RKO (cell line): ENCODE measurements around the gene BCAN.
"Not testable (repeated sequence)": the region's sequence is repeated elsewhere in the genome, so short reads cannot be mapped to it uniquely, and the experiment has no call there.

Experiments used
- DNase-seq: peaks from one replicate; pipeline ENCODE4 v3.0.0-alpha.2; 2016; ENCODE audit warnings: low spot score

BCAN gene, protein sequence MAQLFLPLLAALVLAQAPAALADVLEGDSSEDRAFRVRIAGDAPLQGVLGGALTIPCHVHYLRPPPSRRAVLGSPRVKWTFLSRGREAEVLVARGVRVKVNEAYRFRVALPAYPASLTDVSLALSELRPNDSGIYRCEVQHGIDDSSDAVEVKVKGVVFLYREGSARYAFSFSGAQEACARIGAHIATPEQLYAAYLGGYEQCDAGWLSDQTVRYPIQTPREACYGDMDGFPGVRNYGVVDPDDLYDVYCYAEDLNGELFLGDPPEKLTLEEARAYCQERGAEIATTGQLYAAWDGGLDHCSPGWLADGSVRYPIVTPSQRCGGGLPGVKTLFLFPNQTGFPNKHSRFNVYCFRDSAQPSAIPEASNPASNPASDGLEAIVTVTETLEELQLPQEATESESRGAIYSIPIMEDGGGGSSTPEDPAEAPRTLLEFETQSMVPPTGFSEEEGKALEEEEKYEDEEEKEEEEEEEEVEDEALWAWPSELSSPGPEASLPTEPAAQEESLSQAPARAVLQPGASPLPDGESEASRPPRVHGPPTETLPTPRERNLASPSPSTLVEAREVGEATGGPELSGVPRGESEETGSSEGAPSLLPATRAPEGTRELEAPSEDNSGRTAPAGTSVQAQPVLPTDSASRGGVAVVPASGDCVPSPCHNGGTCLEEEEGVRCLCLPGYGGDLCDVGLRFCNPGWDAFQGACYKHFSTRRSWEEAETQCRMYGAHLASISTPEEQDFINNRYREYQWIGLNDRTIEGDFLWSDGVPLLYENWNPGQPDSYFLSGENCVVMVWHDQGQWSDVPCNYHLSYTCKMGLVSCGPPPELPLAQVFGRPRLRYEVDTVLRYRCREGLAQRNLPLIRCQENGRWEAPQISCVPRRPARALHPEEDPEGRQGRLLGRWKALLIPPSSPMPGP

DNA sequence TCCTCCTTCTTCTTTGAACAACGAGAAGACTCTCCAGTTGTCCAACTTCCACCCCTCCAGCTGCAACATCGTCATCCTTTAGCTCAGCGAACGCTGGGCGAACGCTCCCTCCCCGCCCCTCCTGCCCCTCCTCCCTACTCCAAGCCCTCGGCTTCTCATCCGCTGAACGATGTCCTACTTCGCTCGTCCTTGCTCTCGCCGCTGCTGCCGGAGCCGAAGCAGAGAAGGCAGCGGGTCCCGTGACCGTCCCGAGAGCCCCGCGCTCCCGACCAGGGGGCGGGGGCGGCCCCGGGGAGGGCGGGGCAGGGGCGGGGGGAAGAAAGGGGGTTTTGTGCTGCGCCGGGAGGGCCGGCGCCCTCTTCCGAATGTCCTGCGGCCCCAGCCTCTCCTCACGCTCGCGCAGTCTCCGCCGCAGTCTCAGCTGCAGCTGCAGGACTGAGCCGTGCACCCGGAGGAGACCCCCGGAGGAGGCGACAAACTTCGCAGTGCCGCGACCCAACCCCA, at the start of gene BCAN:
Gene BCAN (plus strand): TSS at position 357 of the 504 bp plus-strand sequence. CDS start 3,938 bp downstream, outside the sequence.
- DNase-seq, result no peak

DNA sequence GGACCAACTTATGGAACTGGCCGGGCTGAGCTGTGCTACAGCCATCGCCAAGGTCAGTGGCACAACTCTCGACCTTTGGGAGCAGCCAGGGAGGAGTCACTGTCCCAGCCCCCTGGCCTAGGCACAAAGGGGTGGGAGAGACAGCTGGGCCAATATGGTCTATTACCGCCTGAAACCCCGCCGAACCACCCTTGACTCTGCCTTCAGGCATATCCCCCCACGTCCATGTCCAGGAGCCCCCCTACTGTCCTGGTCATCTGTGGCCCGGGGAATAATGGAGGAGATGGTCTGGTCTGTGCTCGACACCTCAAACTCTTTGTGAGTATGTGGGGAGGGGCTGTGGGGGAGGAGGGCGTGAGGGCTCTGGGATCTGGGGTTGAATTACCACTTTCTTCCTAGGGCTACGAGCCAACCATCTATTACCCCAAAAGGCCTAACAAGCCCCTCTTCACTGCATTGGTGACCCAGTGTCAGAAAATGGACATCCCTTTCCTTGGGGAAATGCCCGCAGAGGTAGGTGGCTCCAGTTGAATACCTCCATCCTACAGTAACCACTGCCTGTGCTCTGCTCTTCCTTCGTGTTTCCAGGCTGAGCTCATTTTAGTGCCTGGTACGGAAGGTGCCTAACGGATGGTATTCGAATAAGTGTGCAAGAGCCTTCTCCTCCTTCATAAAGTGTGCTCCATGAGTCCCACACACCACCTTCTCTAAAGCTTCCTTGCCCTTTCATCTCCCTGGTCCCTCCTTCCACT, 49.6 kb upstream of the BCAN start:
- DNase-seq, result no peak

DNA sequence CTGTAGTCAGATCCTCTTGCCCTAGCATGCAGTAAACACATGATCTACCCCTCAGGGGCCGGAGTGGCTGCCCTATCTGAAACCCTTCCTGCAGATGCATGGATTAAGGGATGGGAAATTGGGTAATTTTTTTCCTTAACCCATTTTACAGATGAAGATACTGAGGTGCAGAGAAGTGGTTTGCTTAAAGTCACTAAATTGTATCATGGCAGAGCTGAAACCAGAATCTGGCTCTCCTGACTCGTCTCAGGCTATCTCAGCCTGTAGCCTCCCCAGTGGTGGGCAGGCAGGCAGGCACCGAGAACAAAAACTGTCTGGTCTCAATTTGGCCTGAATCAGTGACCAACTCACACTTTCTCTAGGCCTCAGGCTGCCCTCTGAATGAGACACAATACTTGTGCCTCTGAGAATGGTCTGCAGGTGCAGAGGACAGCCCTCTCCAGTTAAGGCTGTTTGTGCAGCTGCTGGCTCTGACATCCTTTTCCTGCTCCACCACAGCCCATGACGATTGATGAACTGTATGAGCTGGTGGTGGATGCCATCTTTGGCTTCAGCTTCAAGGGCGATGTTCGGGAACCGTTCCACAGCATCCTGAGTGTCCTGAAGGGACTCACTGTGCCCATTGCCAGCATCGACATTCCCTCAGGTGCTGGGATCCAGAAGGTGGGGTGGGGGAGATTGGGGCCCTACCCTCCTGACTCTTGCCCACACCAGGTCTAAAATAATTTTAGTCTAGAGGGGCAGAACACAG, 48.8 kb upstream of the BCAN start:
- DNase-seq, result peak; percentile 62

DNA sequence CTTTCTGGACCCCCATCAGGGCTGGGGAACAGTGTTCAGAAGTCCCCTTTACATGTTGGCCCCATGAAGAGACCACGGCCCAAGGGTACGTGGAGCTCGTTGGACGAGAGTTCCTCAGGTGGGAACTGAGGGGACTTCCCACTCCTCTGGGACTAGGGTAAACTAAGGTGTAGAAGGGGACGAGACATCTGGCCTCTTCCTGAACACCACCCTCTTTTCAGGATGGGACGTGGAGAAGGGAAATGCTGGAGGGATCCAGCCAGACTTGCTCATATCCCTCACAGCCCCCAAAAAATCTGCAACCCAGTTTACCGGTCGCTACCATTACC, 48.3 kb upstream of the BCAN start:
- DNase-seq, result no peak

DNA sequence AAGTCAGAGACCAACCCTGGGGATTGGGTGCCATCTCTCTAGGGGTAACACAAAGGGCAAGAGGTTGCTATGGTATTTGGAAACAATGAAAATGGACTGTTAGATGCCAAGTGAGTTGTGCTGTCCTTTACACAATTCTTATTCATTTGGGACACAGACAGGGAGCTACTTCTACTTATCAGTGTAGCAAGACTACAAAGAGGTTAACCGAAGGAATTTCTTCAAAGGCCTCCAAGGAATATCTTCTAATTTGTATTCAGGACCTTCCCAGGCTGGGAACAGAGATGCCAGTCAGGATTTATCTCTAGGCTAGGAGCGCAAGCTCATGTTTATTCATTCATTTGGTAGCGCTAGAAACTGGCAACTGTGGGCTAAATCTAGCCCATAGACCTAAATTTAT, 47.7 kb upstream of the BCAN start:
- DNase-seq, result no peak

DNA sequence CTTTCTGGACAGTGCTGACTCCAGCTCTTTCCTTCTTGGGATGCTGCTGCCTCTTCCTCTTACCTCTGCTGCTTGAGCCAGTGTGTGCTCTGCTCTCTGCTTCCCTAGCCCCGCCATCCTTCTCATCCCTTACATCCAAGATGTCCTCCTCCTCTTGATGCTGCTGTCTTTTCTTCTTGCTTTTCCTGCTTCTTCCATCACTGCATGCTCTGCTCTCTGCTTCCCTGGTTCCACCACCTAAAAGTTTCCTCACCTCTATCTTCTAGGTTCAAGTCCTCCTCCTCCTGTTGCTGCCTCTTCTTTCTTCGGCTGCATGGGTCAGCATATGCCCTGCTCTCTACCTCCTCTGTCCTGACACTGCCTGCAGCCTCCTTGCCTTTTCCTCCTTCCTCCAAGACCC, 46.9 kb upstream of the BCAN start:
- DNase-seq, result no peak

DNA sequence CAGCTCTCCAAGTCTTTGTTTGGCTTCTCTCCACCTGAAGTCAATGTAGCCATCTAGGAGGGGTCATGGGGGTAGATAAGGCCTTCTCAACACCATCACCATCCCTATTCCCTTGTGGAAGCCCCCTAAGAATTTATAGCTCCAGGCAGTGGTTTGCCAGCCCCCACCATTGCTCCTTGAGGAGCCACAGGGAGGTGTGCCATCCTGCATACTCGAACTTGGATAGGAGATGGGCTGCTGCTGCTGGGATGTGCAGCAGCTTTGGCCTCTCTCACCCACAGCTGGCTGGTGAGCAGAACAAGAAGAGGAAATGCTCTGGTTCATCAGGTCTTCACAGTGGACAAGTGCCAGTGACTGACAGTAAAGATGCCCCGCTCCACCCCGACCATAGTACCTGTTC, 45.5 kb upstream of the BCAN start:
- no peak for DNase-seq

DNA sequence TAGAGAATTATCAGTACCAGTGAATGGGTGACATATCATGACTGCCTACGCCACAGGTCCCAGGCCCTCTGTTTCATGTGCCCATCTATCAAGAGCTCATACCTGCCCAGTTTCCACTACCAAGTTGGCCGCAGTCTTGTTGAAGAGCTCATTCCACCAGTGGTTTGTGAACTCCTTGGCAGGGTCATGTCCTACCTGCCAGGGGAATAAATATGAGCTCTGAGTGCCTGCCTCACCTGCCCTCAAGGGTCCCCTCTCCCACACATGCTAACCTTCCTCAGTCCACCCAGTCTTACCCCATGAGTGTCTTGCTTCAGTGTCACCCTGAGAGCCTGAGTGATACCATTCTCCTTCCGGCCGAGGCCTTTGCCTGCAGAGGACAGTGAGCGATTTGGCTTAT, 43.8 kb upstream of the BCAN start:
- DNase-seq, result no peak

DNA sequence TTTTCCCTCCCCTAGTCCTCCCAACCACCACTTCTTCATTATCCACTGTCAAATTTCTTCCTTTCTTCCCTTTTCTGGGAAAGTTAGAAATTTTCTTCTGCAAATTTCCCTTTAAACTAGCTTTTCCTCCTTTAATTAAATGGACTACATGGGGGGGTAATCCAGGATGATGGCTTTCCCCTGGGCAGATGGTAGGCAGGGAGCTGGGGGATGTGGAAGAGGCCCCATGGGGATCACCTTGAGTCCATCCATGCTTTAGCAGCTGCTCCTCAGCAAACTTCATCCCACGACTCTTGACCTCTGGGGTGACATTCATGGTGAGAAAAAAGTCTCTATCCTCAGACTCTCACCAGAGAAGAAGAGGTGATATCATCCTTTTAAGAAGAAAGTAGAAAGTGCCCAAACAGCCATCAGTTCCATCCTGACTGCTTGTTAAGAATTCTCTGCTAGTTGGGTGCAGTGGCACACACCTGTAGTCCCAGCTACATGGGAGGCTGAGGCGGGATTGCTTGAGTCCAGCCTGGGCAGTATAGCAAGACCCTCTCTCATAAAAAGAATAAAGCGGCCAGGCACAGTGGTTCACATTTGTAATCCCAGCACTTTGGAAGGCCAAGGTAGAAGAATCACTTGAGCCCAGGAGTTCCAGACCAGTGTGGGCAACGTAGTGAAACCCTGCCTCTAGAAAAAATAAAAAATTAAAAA, 43.0 kb upstream of the BCAN start:
- DNase-seq, result no peak

DNA sequence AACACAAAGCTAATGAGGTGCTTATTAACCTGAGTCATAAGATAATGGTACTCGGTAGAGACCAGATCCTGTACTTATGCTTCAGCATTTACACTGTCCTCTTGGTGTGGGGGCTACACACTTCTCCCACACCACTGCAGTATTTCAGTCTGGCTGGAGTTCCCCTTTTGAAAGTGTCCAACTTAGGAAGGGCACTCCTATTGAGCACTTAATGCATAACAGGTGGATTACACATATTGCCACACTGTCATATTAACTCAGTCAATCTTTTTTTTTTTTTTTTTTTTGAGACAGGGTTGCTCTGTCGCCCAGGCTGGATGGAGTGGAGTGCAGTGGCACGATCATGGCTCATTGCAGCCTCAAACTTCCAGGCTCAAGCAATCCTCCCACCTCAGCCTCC, 42.1 kb upstream of the BCAN start:
- DNase-seq, result peak; percentile 84

DNA sequence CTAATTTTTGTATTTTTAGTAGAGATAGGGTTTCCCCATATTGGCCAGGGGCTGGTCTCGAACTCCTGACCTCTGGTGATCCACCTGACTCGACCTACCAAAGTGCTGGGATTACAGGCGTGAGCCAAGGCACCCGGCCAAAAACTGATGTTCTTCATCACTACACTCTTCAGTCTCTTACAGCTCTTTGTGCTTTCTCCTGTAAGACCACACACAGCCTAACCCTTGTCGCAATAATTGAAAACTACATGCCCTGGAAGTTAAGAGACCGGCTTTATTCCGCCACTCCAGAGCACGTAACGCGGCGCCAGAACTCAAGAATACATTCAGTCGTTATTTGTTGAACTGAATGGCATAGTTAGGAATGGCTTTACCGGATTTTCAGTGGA, 41.2 kb upstream of the BCAN start:
- peak; percentile 44 for DNase-seq

DNA sequence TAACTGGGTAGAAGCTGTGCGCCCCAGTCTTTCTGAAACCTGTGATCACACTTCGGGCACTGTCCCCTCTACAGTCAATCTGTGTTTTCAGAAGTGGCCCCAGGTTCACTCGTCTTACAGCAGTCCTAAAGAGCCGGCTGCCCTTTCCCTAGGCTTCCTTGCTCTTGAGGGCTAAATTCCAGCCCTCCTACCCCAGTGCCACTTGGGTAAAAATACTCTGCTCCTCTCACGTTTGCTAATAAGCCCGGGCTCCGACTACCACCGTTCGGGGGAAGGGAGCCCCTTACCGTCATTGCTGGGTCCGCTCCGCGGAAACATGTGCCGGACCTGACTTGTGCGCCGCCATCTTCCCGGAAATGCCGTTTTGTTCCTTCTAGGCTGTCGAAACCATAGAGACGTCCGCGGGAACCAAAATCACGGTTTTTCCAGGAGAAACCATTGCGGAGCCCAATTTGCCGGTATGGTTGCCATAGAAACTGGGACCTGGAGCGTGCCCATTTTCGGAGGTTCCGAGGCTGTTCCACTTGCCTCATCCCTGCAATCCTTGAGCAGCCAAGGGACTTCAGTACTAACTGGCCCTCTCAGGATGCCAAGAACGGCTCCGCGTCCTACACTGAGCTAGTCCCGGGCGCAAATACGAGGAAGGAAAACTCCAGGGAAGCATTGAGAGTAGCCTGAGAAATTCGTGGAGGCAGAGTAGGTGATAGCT, 40.6 kb upstream of the BCAN start, which contains the start of gene GPATCH4:
Gene GPATCH4 (minus strand): TSS at position 358 of the 709 bp plus-strand sequence.
- DNase-seq, result peak; percentile 94

DNA sequence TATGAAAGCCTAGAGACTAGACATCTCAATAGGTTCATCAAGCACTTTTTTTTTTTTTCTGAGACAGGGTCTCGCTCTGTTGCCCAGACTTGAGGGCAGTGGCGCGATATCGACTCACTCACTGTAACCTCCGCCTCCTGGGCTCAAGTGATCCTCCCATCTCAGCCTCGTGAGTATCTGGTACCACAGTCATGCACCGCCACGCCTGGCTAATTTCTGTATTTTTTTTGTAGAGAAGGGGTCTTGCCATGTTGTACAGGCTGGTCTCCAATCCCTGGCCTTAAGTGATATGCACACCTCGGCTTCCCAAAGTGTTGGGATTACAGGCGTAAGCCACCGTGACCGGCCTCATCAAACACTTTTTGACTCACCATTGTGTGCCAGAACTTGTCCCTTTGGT, 40.0 kb upstream of the BCAN start:
- DNase-seq, result no peak

DNA sequence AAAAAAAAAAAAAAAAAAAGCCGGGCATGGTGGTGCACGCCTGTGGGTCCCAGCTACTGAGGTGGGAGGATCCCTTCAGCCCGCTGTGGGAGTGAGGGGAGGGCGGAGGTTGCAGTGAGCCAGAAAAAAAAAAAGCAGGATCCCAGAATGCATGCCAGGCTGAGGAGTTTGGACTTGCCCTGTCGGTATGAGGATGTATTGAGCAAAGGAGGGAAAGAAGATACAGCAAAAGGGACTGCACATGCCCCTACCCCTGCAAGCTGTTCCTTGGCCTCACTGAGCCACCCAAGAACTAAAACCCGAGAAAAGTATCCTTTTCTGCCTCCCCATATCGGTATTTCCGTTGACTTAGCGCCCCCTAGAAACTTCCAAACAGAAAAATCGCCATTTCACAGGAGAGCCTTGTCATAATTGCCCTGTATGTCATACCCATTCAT, 39.3 kb upstream of the BCAN start:
- peak; percentile 32 for DNase-seq

DNA sequence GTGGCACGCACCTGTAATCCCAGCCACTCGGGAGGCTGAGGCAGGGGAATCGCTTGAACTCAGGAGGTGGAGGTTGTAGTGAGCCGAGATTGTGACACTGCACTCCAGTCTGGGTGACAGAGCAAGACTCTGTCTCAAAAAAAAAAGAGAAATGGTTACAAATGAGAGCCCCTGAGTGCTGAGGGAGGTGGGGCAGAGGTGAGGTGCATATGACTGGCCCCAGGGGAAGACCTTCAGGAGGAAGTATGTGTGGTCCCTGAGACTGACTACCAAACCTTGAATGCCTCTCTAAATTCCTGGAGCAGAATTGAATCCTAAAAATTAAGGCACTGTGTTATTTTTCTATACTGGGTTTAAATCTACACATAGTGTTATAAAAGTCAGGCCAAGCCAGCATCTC, 34.6 kb upstream of the BCAN start:
- not testable (repeated sequence) for DNase-seq

DNA sequence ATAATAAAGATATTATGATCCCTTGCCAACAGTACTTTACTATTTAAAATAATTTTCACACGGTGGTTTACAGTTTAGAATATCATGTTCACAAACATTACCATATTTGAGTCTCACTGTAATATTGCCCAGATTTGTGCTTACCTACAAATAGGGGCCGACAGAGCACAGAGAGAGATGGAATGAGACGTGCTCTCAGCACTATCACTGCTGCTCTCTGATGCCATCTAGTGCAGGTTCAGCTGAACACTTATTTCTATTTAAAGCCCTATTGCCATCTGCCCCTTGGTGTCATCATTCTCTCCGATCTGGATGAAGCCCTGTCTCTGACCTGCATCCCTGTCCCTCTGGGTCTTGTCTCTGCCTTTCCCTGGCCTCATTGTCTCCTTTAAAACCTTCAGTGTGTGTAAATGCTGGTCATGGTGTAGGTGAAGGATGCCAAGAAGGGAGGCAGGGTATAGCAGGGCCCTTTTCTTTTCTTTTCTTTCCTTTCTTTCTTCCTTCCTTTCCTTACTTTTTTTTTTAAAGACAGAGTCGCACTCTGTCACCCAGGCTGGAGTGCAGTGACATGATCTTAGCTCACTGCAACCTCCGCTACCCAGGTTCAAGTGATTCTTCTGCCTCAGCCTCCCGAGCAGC, 33.8 kb upstream of the BCAN start:
- peak; percentile 90 for DNase-seq

DNA sequence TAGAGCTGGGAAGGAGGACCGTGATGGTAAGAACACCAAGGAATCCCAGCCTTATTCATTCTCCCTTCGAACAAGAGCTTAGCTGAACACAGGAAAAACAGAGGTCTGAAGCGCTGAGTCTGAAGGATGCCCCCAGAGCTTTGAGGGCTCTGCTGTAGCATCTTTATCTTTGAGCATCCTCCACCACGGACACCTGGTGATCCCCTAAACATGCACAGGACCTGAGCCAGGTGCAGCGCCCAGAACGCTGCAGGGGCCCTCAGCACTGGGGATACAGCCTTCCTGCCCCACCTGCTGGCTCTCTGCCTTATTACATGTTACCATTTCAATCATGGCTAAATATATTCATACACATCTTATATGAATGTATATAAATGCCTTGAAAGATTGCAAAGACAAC, 32.9 kb upstream of the BCAN start:
- DNase-seq, result peak; percentile 65

DNA sequence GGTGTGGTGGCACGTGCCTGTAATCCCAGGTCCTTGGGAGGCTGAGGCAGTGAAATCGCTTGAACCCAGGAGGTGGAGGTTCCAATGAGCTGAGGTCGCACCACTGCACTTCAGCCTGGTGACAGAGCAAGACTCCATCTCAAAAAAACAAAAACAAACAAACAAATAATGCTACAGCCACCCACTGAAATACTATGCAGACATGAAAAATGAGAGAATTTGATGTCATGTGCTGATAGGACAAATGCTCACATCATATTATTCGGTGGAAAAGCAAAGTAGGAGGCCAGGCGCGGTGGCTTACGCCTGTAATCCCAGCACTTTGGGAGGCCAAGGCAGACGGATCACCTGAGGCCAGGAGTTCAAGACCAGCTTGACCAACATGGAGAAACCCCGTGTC, 31.8 kb upstream of the BCAN start:
- DNase-seq, result not testable (repeated sequence)

DNA sequence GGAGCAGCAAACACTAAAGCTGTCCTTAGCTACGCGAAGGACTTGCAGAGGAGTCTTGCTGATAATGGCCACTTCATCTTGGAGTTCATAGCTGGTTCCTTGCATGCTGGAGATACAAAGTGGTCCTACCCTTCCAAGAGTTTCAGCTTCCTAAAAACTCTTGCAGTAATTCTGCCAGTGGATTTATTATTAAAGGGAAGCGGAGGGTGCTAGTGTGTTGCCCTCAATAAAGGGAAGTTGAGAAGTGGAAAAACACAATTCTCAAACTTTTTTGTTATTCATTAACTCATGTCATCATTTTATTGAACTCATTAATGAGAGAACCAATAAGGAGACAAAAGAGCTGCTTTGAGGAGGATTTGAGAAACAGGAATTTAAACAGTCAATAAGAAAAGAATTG, 29.3 kb upstream of the BCAN start:
- no peak for DNase-seq

DNA sequence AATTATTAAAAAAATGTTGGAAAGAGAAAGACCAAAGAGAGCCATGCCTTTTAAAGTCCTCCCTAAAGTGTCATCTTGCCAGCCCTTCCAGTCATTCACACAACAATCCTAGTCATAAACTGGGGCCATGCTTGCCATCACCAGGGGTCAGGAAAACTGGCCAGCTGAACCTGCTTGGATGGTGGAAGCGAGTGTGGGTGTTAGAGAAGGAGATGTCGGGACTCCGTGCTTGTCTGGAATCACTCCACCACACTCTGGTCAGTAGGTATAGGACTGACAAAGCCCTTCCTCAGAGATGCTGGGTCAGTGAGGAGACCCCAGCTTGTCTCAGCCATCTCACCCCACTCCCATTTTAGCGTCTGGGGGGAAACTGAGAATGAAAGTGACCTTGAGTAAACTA, 26.0 kb upstream of the BCAN start:
- DNase-seq, result no peak
